ENCODE data around the gene RHBDD1.

- TF ChIP-seq CTCF (IDR thresholded peaks at IDR 0.05; ENCODE audit: low read depth, low read length, missing input control) (no peak), FOXA1 (IDR thresholded peaks at IDR 0.05) (no peak), MAX (IDR thresholded peaks at IDR 0.05) (no peak), GABPA (IDR thresholded peaks at IDR 0.05 in 1 of 2, conservative IDR thresholded peaks at IDR 0.05 in 1 of 2) (no peak), SP1 (IDR thresholded peaks at IDR 0.05) (no peak)
These were observed 118.0 kb downstream of the RHBDD1 start for GRCh38 chr2:226953826-226954225.

All from liver (tissue), 3 donors.